ENCODE measurements around the gene ADNP2.

The ADNP2 gene

GRCh38 chr18:80136679-80137078, 27.6 kb downstream of the ADNP2 start:
- Histone ChIP-seq H3K27ac (ENCODE audit: low read depth, low read length, poor library complexity, severe bottlenecking) (no peak overlapping the region), H3K27me3 (ENCODE audit: insufficient read depth, low read length) (no peaks in the 10 kb centered on the region), H3K4me1 (ENCODE audit: insufficient read depth, low read length, severe bottlenecking) (no peaks in the 10 kb centered on the region), H3K9ac (ENCODE audit: low read length) (no peak overlapping the region), H4K20me1 (ENCODE audit: insufficient read depth, low read length) (no peaks in the 10 kb centered on the region), H3K9me2 (ENCODE audit: low read depth, low read length) (no peaks in the 10 kb centered on the region), H3K4me3 (ENCODE audit: low read depth, low read length, poor library complexity, severe bottlenecking) (no peak overlapping the region), H3K4me2 (ENCODE audit: low read length) (no peak overlapping the region), H3K36me3 (ENCODE audit: insufficient read depth, low read length) (peaks cover 74% of the 10 kb centered on the region), H3F3A (ENCODE audit: insufficient read depth, low read length) (no peaks in the 10 kb centered on the region), H2AFZ (ENCODE audit: low read length) (no peak overlapping the region), H3K79me2 (ENCODE audit: insufficient read depth, low read length) (no peaks in the 10 kb centered on the region), H3K9me3 (ENCODE audit: low read length) (no peaks in the 10 kb centered on the region)
- TF ChIP-seq CTCF (IDR thresholded peaks at IDR 0.05; ENCODE audit: low read length) = no peak
- TF ChIP-seq EZH2 (IDR thresholded peaks at IDR 0.05; ENCODE audit: borderline replicate concordance, low read length) = no peak

GRCh38 chr18:80137137-80137536, 28.1 kb downstream of the ADNP2 start:
- Histone ChIP-seq H3K9me2 (ENCODE audit: low read depth, low read length) (no peaks in the 10 kb centered on the region), H3F3A (ENCODE audit: insufficient read depth, low read length) (no peaks in the 10 kb centered on the region), H4K20me1 (ENCODE audit: insufficient read depth, low read length) (no peaks in the 10 kb centered on the region), H2AFZ (ENCODE audit: low read length) (no peak overlapping the region), H3K9ac (ENCODE audit: low read length) (no peak overlapping the region), H3K4me2 (ENCODE audit: low read length) (no peak overlapping the region), H3K9me3 (ENCODE audit: low read length) (no peaks in the 10 kb centered on the region), H3K27ac (ENCODE audit: low read depth, low read length, poor library complexity, severe bottlenecking) (no peak overlapping the region), H3K79me2 (ENCODE audit: insufficient read depth, low read length) (no peaks in the 10 kb centered on the region), H3K27me3 (ENCODE audit: insufficient read depth, low read length) (no peaks in the 10 kb centered on the region), H3K4me3 (ENCODE audit: low read depth, low read length, poor library complexity, severe bottlenecking) (no peak overlapping the region), H3K36me3 (ENCODE audit: insufficient read depth, low read length) (peaks cover 72% of the 10 kb centered on the region), H3K4me1 (ENCODE audit: insufficient read depth, low read length, severe bottlenecking) (no peaks in the 10 kb centered on the region)
- no peak for TF ChIP-seq CTCF (IDR thresholded peaks at IDR 0.05; ENCODE audit: low read length)
- no peak for TF ChIP-seq EZH2 (IDR thresholded peaks at IDR 0.05; ENCODE audit: borderline replicate concordance, low read length)

- Histone ChIP-seq H3F3A (ENCODE audit: insufficient read depth, low read length) (no peaks in the 10 kb centered on the region), H2AFZ (ENCODE audit: low read length) (no peak overlapping the region), H3K27ac (ENCODE audit: low read depth, low read length, poor library complexity, severe bottlenecking) (no peak overlapping the region), H3K27me3 (ENCODE audit: insufficient read depth, low read length) (no peaks in the 10 kb centered on the region), H3K79me2 (ENCODE audit: insufficient read depth, low read length) (no peaks in the 10 kb centered on the region), H3K9me2 (ENCODE audit: low read depth, low read length) (no peaks in the 10 kb centered on the region), H3K4me2 (ENCODE audit: low read length) (no peak overlapping the region), H3K9me3 (ENCODE audit: low read length) (no peaks in the 10 kb centered on the region), H3K4me3 (ENCODE audit: low read depth, low read length, poor library complexity, severe bottlenecking) (no peak overlapping the region), H3K4me1 (ENCODE audit: insufficient read depth, low read length, severe bottlenecking) (no peaks in the 10 kb centered on the region), H4K20me1 (ENCODE audit: insufficient read depth, low read length) (no peaks in the 10 kb centered on the region), H3K36me3 (ENCODE audit: insufficient read depth, low read length) (peaks cover 69% of the 10 kb centered on the region), H3K9ac (ENCODE audit: low read length) (no peak overlapping the region)
- TF ChIP-seq CTCF (IDR thresholded peaks at IDR 0.05; ENCODE audit: low read length) (no peak), EZH2 (IDR thresholded peaks at IDR 0.05; ENCODE audit: borderline replicate concordance, low read length) (no peak)
Observed at GRCh38 chr18:80137976-80138375, 28.9 kb downstream of the ADNP2 start.
